22Rv1 (cell line): ENCODE measurements around the gene RREB1.

Source experiments
- H3K27ac ChIP-seq: fragments of 450-650 bp; 2 replicates; pipeline ENCODE4 v1.5.1; 2017
- CTCF ChIP-seq: fragments of 450-650 bp; IDR thresholded peaks from 2 replicates; pipeline ENCODE4 v1.5.1; 2017; ENCODE audit warnings: mild to moderate bottlenecking
- ZFX ChIP-seq: fragments of 450-650 bp; IDR thresholded peaks from 2 replicates; pipeline ENCODE4 v1.6.1; 2017; ENCODE audit warnings: antibody characterized with exemption, borderline replicate concordance

RREB1 gene

GRCh38 chr6:7073082-7073820, 34.5 kb upstream of the RREB1 start:
- H3K27ac ChIP-seq, result no peak overlapping the region

DNA sequence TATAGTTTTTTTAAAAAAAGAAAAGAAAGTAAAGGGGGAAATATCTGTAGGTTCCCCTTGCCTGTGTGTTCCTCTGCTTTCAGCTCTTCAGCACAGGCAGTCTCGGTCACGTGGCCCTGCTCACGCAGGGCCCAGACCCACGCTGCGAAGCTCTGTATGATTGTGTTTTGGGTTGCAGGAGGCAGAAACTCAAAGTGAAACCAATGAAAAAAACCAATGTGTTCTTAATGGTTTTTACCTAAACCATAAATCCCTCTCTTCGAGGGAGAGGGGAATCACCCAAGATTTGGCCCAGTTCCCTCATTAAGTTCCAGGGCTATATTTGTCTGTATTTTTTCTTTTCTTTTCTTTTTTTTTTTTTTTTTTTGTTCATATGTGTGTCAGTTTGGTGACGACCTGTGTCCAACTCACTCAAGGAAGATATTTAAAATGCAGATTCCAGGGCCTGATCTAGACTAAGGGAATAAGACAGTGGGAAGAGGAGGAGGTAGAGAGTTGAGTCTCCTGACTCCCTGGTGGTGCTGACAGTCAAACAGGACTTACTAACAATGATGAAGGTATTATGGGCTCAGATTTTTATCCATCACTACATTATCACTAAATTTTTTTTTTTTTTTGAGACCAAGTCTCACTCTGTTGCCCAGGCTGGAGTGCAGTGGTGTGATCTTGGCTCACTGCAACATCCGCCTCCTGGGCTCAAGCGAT, 33.8 kb upstream of the RREB1 start:
- TF ChIP-seq CTCF, result no peak
- TF ChIP-seq ZFX, result no peak
- H3K27ac ChIP-seq, result no peak overlapping the region

More at GRCh38 chr6:7073082-7073820, 34.5 kb upstream of the RREB1 start:
- TF ChIP-seq CTCF (no peak), ZFX (no peak)

GRCh38 chr6:7074870-7075269, 32.9 kb upstream of the RREB1 start:
- H3K27ac ChIP-seq, result no peak overlapping the region
- no peak for TF ChIP-seq CTCF
- no peak for TF ChIP-seq ZFX

GRCh38 chr6:7075341-7076000, 32.3 kb upstream of the RREB1 start:
- H3K27ac ChIP-seq, result no peak overlapping the region
- TF ChIP-seq ZFX, result no peak
- TF ChIP-seq CTCF, result no peak

- H3K27ac ChIP-seq, result no peak overlapping the region
- no peak for TF ChIP-seq CTCF
- TF ChIP-seq ZFX, result no peak
These were observed 29.9 kb upstream of the RREB1 start for GRCh38 chr6:7077856-7078255.

DNA sequence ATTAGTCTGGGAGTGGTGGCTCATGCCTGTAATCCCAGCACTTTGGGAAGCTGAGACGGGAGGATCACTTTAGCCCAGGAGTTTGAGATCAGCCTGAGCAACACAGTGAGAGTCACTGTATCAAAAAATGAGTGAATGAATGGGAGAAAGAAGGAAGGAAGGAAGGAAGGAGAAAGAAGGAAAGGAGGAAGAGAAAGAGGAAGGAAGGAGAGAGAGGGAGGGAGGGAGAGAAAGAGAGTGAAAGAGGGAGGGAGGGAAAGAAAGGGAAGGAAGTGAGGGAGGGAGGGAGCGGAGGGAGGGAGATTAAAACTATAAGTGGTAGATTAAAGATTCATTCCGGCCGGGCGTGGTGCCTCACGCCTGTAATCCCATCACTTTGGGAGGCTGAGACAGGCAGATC, 28.9 kb upstream of the RREB1 start:
- TF ChIP-seq CTCF, result no peak
- no peak for TF ChIP-seq ZFX
- no peak overlapping the region for H3K27ac ChIP-seq

- no peak overlapping the region for H3K27ac ChIP-seq
- TF ChIP-seq ZFX (no peak), CTCF (no peak)
These were observed 27.4 kb upstream of the RREB1 start for GRCh38 chr6:7080311-7080710.
